Psoas muscle (tissue), 8 donors: ENCODE measurements around the gene PLEKHA3. TPM values are rescaled to one million over a fixed set of nuclear protein-coding genes. Genes with fewer than 3 reads are reported as not detected.

ENCODE experiments used
- ATAC-seq, 4 donors: fragments of 200-7000 bp; cut with Tn5 transposase; one replicate each; pipeline ENCODE4 v1.9.1; 2020; ENCODE audit warnings: moderate library complexity in 3 of 4, mild to moderate bottlenecking in 2 of 4
- DNase-seq, 2 donors: peaks; one replicate each; pipeline ENCODE4 v3.0.0-alpha.2; 2020
- H3K27ac ChIP-seq: fragments of 200-600 bp; one replicate; pipeline ENCODE4 v1.8.0; 2022
- H3K27me3 ChIP-seq, 3 donors: fragments of 200-600 bp in 1 of 3; one replicate each; pipeline versions ENCODE4 v1.6.1 to v1.8.0; 2013 to 2022; ENCODE audit warnings: low read length in 2 of 3, mild to moderate bottlenecking in 2 of 3, moderate library complexity in 1 of 3; ENCODE audit not compliant: insufficient read depth in 3 of 3
- H3K36me3 ChIP-seq, 2 donors: fragments of 200-600 bp in 1 of 2; one replicate each; pipeline versions ENCODE4 v1.6.1 to v1.8.0; 2013 to 2022; ENCODE audit warnings: low read depth in 1 of 2, mild to moderate bottlenecking in 1 of 2, moderate library complexity in 1 of 2; ENCODE audit not compliant: insufficient read depth in 1 of 2
- H3K4me1 ChIP-seq: fragments of 200-600 bp; one replicate; pipeline ENCODE4 v1.8.0; 2022
- H3K4me3 ChIP-seq: fragments of 200-600 bp; one replicate; pipeline ENCODE4 v1.8.0; 2022; ENCODE audit warnings: mild to moderate bottlenecking
- H3K9me3 ChIP-seq: fragments of 200-600 bp; one replicate; pipeline ENCODE4 v1.8.0; 2022
- CTCF ChIP-seq: fragments of 200-600 bp; IDR thresholded peaks from one replicate; pipeline ENCODE4 v1.8.0; 2022; ENCODE audit warnings: antibody characterized with exemption
- WGBS, 3 donors: extraction: QIAGEN DNeasy Blood & Tissue Kit; methylation state at CpG; one replicate each; pipeline versions ENCODE4 v1.1.6 to v1.1.7; 2013; 5-methylcytosine and 5-hydroxymethylcytosine counted together
- intact Hi-C, 2 donors: fragments of 100-400 bp; cut with DNase I; formaldehyde crosslinking; loops; one replicate each; pipeline versions ENCODE4 v1.11.0 to v1.14.2; 2022
- polyA plus RNA-seq, 3 donors: library from polyadenylated mRNA; stranded (reverse); fragments of 200-250 nt; gene quantifications; one replicate each; pipeline ENCODE4 v1.2.3, GENCODE V29; 2013
- total RNA-seq, 4 donors: library from RNA; stranded (reverse); fragmentation: NEBNext Ultra II Directional in 2 of 4; extraction: Animal tissue kit (Norgen Biotek cat#: 25700) in 2 of 4; gene quantifications; one replicate each; pipeline versions ENCODE4 v1.2.1 to v1.2.4, GENCODE V29; 2021 to 2023
- donor health status: healthy with polysubstance abuse.
- donor health status: DM: no; HTN: no; CAD: no; lungs with moderate emphysema.
- donor health status: Bipolar disorder and iron deficiency.
- donor health status: healthy.
- donor health status: DM: yes; HTN: yes; CAD: no.
- donor health status: DM: no; HTN: no; CAD: no.
- donor health status: DM: no; HTN: no; CAD: no.
- donor health status: DM: yes; HTN: yes; CAD: no.

PLEKHA3 gene
- total and polyA plus RNA-seq, 7 donors = 4.0 to 22.5 (median 13.5) TPM

DNA sequence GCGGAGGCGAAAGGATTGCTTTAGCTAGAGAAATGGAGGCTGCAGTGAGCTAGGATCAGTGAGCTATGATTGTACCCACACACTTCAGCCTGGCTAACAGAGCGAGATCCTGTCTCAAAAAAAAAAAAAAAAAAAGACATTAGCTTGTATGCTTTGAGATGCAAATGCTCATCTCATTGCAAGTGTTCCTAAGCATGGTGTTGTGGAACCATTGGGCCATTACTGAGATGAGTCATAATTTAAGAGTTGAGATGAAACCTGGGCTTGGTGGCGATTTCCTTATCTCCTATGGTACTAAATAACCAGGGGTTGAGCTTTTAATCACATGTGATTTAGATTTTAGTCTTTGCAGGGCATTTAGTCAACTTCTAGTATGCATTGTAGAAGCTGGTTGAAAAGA, 2.2 kb downstream of the PLEKHA3 start:
- WGBS, 3 donors = 90 to 97% (median 93%) methylated on average over 4 of the region's 4 CpGs
- no peak for TF ChIP-seq CTCF
- H3K9me3 ChIP-seq = no peaks in the 10 kb centered on the region
- H3K27me3 ChIP-seq = no peaks in the 10 kb centered on the region
- no peak overlapping the region for H3K27ac ChIP-seq
- intact Hi-C loops = loop anchor here in 1 of 2 donors (5.0 kb wide), 1 partner anchor 35 kb away; no protein-coding TSS in a partner anchor
- no peak for ATAC-seq
- peak overlapping the region; percentile 85 for H3K4me3 ChIP-seq
- no peak for DNase-seq
- H3K36me3 ChIP-seq = peaks cover 0 to 20% of the 10 kb centered on the region in 2 donors
- H3K4me1 ChIP-seq = peaks cover 44% of the 10 kb centered on the region

- H3K36me3 ChIP-seq = peaks cover 0 to 35% of the 10 kb centered on the region in 2 donors
- intact Hi-C loops = loop anchor here in 1 of 2 donors (5.0 kb wide), 1 partner anchor 33 kb away; no protein-coding TSS in a partner anchor
- H3K4me3 ChIP-seq = no peak overlapping the region
- WGBS, 3 donors = 29 to 43% (median 32%) methylated on average over 6 of the region's 6 CpGs
- DNase-seq = peak in 1 of 2 donors; percentile 18
- no peaks in the 10 kb centered on the region for H3K27me3 ChIP-seq
- no peak overlapping the region for H3K27ac ChIP-seq
- no peak for ATAC-seq
- H3K9me3 ChIP-seq = no peaks in the 10 kb centered on the region
- no peak for TF ChIP-seq CTCF
- H3K4me1 ChIP-seq = peaks cover 34% of the 10 kb centered on the region
Measured at GRCh38 chr2:178484245-178485041, 4.2 kb downstream of the PLEKHA3 start.

DNA sequence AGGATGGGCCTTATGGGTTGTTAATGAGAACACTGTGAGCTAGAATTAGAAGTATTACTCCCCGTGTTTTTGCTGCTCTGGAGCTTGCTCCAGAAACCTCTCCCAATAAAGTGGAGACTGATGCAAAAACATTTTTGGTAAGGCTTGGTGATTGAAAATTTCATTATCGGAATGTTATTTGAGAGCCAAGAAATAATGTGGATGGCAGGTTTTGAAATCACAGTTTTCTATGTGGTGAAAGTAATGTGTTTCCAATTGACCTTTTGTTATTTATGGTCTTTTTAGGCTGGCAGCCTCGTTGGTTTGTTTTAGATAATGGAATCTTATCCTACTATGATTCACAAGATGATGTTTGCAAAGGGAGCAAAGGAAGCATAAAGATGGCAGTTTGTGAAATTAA, 5.1 kb downstream of the PLEKHA3 start:
- no peak for TF ChIP-seq CTCF
- DNase-seq (no peak), ATAC-seq (no peak)
- H3K4me3 ChIP-seq = no peak overlapping the region
- H3K36me3 ChIP-seq = peaks cover 0 to 41% of the 10 kb centered on the region in 2 donors
- H3K27ac ChIP-seq = no peak overlapping the region
- no peaks in the 10 kb centered on the region for H3K27me3 ChIP-seq
- intact Hi-C loops = no loop called here
- WGBS, 3 donors = 54 to 80% (median 62%) methylated on average over 3 of the region's 3 CpGs
- peaks cover 31% of the 10 kb centered on the region for H3K4me1 ChIP-seq
- no peaks in the 10 kb centered on the region for H3K9me3 ChIP-seq

DNA sequence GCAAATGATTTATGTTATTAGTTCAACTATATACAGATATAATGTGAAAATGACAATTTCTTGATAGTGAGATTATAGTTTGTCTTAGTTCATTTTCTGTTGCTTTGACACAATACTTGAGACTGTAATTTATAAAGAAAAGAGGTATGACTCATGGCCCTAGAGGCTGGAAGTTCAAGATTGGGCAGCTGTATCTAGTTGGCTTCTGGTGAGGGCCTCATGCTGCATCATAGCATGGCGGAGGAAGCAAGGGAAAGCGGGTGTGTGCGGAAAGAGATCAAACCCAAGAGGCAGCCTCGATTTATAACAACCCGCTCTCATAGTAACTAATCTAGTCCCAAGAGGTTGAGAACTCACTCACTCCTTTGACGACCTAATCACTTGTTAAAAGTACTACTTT, 11.4 kb downstream of the PLEKHA3 start:
- TF ChIP-seq CTCF = no peak
- H3K4me1 ChIP-seq = no peaks in the 10 kb centered on the region
- no peaks in the 10 kb centered on the region for H3K9me3 ChIP-seq
- H3K4me3 ChIP-seq = no peak overlapping the region
- no peaks in the 10 kb centered on the region for H3K27me3 ChIP-seq
- peaks cover 10 to 92% of the 10 kb centered on the region in 2 donors for H3K36me3 ChIP-seq
- WGBS, 3 donors = 85 to 95% (median 94%) methylated on average over 6 of the region's 6 CpGs
- no peak overlapping the region for H3K27ac ChIP-seq
- DNase-seq (no peak), ATAC-seq (no peak)
- intact Hi-C loops = no loop called here
